ENCODE measurements around the gene FUT6. TPM values are rescaled to one million over a fixed set of nuclear protein-coding genes. Genes with fewer than 3 reads are reported as not detected.
"Not testable (repeated sequence)": the region's sequence is repeated elsewhere in the genome, so short reads cannot be mapped to it uniquely, and the experiment has no call there.

The FUT6 gene
- total RNA-seq, 1 donor from 2014 or later, result not detected

DNA sequence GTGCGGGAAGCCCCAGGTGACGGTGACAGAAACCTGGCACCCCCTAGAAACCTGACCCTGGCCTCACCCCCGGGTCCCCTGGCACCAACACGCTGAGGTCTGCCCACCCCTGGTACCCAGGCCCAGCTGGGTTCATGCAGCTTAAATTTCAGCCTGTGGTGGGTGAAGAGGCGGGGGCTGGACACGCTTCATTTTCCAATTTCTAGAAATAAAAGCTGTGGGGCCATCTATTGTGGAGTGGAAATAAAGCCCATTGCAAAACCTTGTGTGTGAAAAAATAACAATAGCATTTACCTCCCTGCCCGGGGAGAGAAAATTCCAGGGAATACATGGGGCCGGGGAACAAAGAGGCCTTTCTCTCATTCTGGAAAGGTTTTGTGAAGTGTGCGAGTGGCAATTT, 38.4 kb upstream of the FUT6 start:
- TF ChIP-seq, protein P1, sequence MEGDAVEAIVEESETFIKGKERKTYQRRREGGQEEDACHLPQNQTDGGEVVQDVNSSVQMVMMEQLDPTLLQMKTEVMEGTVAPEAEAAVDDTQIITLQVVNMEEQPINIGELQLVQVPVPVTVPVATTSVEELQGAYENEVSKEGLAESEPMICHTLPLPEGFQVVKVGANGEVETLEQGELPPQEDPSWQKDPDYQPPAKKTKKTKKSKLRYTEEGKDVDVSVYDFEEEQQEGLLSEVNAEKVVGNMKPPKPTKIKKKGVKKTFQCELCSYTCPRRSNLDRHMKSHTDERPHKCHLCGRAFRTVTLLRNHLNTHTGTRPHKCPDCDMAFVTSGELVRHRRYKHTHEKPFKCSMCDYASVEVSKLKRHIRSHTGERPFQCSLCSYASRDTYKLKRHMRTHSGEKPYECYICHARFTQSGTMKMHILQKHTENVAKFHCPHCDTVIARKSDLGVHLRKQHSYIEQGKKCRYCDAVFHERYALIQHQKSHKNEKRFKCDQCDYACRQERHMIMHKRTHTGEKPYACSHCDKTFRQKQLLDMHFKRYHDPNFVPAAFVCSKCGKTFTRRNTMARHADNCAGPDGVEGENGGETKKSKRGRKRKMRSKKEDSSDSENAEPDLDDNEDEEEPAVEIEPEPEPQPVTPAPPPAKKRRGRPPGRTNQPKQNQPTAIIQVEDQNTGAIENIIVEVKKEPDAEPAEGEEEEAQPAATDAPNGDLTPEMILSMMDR (conservative IDR thresholded peaks at IDR 0.05; ENCODE audit: low read depth, low read length), result no peak
- DNase-seq (ENCODE audit: low read depth), result no peak

DNA sequence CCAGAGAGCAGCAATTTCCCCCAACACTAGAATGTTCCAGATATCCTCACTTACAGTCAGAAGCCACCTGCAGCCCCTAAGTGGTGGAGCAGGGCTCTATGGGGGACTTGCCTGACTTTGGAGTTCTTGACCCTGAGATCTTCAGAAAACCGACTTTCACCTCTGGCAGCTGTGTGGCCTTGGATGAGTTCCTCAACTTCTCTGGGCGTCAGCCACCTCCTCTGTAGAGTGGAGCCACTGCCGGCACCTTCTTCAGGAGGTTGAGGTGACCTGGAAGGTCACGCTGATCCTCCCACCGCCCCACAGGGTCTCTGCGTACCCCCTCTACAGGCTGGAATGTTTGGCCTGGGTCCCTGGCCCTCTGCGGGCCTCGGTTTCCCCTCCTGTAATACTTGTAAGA, 37.9 kb upstream of the FUT6 start:
- H3K4me3 ChIP-seq (ENCODE audit: low read depth, low read length), result no peak overlapping the region
- DNase-seq (ENCODE audit: low read depth), result no peak
- TF ChIP-seq, protein P1 (conservative IDR thresholded peaks at IDR 0.05; ENCODE audit: low read depth, low read length), result no peak

More for the DNA sequence above, 38.4 kb upstream of the FUT6 start:
- H3K4me3 ChIP-seq (ENCODE audit: low read depth, low read length), result no peak overlapping the region

DNA sequence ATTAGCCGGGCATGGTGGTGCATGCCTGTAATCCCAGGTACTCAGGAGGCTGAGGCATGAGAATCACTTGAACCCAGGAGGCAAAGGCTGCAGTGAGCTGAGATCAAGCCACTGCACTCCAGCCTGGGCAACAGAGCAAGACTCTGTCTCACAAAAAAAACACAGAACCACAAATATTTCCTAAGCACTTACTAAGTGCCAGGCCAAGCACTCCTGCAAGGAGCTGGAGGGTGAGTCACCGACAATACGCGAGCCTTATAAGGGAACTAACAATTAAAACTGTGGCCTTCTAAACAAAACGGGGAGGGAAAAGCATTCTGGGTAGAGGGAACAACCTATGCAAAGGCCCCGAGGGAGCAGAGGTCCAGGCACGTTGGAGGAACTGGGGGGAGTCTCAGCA, 35.0 kb upstream of the FUT6 start:
- H3K4me3 ChIP-seq (ENCODE audit: low read depth, low read length); DNase-seq (ENCODE audit: low read depth): not testable (repeated sequence)

DNA sequence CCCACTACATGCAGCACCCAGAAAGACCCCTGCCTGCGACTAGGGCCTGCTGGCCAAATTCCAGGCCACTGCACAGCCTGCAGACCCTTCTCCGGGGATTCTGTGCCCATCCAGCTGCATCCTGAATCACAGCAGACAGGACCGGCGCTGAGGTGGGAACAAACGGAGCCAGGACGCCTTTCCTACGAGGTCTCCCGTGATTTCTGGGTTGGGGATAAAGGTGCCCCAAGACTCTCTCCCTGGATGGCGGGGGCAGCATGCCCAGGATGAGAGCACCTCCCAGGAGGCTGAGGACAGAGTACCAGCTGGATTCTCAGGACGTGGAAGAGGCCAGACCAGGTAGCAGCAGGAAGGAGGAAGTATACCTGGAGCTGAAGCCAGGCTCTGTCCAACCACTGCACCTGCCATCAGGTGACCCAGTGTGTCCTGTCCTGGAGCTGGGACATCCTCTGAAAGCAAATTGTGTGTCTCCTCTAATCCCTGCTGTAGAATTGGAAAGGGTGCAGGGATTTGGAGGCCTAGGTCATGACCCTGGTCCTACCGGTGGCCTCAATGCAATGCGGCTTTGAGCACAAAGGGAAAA, 34.2 kb upstream of the FUT6 start:
- no peak overlapping the region for H3K4me3 ChIP-seq (ENCODE audit: low read depth, low read length)
- no peak for DNase-seq (ENCODE audit: low read depth)
- TF ChIP-seq, protein P1 (conservative IDR thresholded peaks at IDR 0.05; ENCODE audit: low read depth, low read length), result no peak

DNA sequence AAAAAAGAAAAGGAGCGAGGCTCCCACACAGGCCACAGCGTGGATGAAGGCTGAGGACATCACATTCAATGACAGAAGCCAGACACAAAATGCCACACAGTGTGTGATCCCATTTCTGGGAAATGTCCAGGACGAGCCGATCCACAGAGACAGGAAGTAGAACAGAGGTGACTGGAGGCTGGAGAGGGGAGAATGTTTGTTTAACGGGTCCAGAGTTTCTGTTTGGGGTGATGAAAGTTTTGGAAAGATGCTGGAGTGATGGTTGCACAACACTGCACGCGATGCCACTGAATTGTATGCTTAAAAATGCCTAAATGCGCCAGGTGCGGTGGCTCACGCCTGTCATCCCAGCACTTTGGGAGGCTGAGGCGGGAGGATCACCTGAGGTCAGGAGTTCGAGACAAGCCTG, 31.5 kb upstream of the FUT6 start:
- TF ChIP-seq, protein P1 (conservative IDR thresholded peaks at IDR 0.05; ENCODE audit: low read depth, low read length), result no peak
- no peak overlapping the region for H3K4me3 ChIP-seq (ENCODE audit: low read depth, low read length)
- DNase-seq (ENCODE audit: low read depth), result no peak

DNA sequence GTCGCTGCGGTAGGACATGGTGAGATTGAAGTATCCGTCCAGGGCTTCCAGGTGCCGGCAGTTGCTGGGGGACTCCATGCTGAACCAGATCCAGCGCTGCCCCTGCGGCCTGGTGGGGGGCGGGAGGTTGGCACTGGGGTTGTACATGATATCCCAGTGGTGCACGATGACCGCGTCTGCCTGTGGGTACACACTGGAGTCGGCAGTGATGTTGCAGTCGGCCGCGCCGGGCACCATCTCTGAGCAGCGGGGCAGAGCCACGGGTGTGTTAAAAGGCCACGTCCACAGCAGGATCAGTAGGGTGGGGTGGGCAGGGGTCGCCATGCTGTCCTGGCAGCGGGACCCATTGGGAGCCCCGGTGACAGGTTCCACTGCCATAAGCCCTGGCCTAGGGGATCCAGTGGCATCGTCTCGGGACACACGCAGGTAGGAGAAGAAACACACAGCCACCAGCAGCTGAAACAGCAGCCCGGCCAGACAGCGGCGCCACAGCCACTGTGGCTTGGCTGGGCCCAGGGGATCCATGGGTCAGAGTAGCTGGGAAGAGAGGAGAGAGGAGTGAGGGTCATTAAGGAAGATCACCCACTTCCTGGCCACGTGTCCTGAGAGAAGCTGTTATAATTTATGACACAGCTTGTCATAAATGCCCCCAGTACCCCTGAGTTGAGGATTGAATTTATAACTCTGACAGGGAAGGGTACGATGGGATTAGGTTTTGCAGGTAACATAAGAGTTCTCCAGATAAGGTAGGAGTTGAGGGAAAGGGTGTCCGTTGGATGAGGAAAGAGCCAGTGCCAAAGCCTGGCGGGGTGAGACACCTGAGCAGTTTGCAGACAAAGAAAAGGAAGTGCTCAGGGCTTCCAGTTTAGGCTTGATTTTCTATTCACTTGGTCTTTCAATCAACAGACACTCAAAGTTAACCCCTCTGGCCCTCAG, 28.0 kb upstream of the FUT6 start:
- DNase-seq (ENCODE audit: low read depth), result no peak
- H3K4me3 ChIP-seq (ENCODE audit: low read depth, low read length), result no peak overlapping the region
- TF ChIP-seq, protein P1 (conservative IDR thresholded peaks at IDR 0.05; ENCODE audit: low read depth, low read length), result no peak

DNA sequence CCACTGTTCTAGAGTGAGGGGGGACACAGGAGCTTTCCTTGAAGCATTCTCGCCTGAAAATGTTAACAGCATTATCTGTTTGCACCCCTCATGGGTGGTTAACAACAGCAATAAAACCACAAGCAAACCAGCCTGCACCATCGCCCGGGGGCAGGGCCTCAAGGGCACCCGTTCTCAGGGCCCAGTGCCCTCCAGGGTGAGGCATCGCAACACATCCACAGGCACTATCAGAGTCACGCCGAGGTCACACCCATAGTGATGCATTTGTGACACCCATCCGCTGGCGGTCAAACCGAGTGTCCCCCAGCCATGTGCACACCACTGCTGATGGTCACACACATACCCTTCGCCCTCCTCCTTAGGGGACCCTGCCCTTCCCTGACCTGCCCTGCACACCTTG, 26.3 kb upstream of the FUT6 start:
- TF ChIP-seq, protein P1 (conservative IDR thresholded peaks at IDR 0.05; ENCODE audit: low read depth, low read length), result no peak
- H3K4me3 ChIP-seq (ENCODE audit: low read depth, low read length), result no peak overlapping the region
- no peak for DNase-seq (ENCODE audit: low read depth)
